ENCODE measurements around the gene MKX. TPM values are rescaled to one million over a fixed set of nuclear protein-coding genes. Genes with fewer than 3 reads are reported as not detected.

The MKX gene
- total RNA-seq, 1 donor: 6.5 TPM

- no peak overlapping the region for H3K4me3 ChIP-seq (ENCODE audit: insufficient read depth, low read length)
- H3K27me3 ChIP-seq (ENCODE audit: insufficient read depth, low read length): no peaks in the 10 kb centered on the region
- H3K27ac ChIP-seq (ENCODE audit: low read depth, low read length): no peak overlapping the region
Observed at GRCh38 chr10:27636816-27637215, 108.8 kb downstream of the MKX start.

GRCh38 chr10:27635699-27636270 lies 109.8 kb downstream of the MKX start:
- Histone ChIP-seq H3K4me3 (ENCODE audit: insufficient read depth, low read length) (no peak overlapping the region), H3K27ac (ENCODE audit: low read depth, low read length) (no peak overlapping the region), H3K4me2 (ENCODE audit: insufficient read depth, low read length) (no peak overlapping the region), H3K27me3 (ENCODE audit: insufficient read depth, low read length) (no peaks in the 10 kb centered on the region), H4K20me1 (ENCODE audit: insufficient read depth, low read length) (no peaks in the 10 kb centered on the region), H3K4me1 (ENCODE audit: insufficient read depth, low read length) (no peaks in the 10 kb centered on the region), H3K36me3 (ENCODE audit: insufficient read depth, low read length) (no peaks in the 10 kb centered on the region), H3K79me2 (ENCODE audit: insufficient read depth, low read length) (no peaks in the 10 kb centered on the region), H2AFZ (ENCODE audit: low read length) (no peak overlapping the region), H3K9me3 (ENCODE audit: low read depth, low read length) (no peaks in the 10 kb centered on the region)
- no peak for TF ChIP-seq CTCF (IDR thresholded peaks at IDR 0.05; ENCODE audit: extremely low read depth, low read depth, low read length)
- DNase-seq (ENCODE audit: insufficient read length, low spot score, missing footprints): no peak

More at GRCh38 chr10:27636816-27637215, 108.8 kb downstream of the MKX start:
- H3K79me2 ChIP-seq (ENCODE audit: insufficient read depth, low read length): no peaks in the 10 kb centered on the region
- no peak for DNase-seq (ENCODE audit: insufficient read length, low spot score, missing footprints)
- no peak overlapping the region for H3K4me2 ChIP-seq (ENCODE audit: insufficient read depth, low read length)
- H3K4me1 ChIP-seq (ENCODE audit: insufficient read depth, low read length): no peaks in the 10 kb centered on the region
- H3K9me3 ChIP-seq (ENCODE audit: low read depth, low read length): no peaks in the 10 kb centered on the region
- no peak overlapping the region for H2AFZ ChIP-seq (ENCODE audit: low read length)
- no peaks in the 10 kb centered on the region for H4K20me1 ChIP-seq (ENCODE audit: insufficient read depth, low read length)
- H3K36me3 ChIP-seq (ENCODE audit: insufficient read depth, low read length): no peaks in the 10 kb centered on the region
- TF ChIP-seq CTCF (IDR thresholded peaks at IDR 0.05; ENCODE audit: extremely low read depth, low read depth, low read length): no peak

GRCh38 chr10:27635290-27635689 lies 110.3 kb downstream of the MKX start:
- no peak overlapping the region for H3K4me2 ChIP-seq (ENCODE audit: insufficient read depth, low read length)
- TF ChIP-seq CTCF (IDR thresholded peaks at IDR 0.05; ENCODE audit: extremely low read depth, low read depth, low read length): no peak
- no peak overlapping the region for H2AFZ ChIP-seq (ENCODE audit: low read length)
- H3K36me3 ChIP-seq (ENCODE audit: insufficient read depth, low read length): no peaks in the 10 kb centered on the region
- DNase-seq (ENCODE audit: insufficient read length, low spot score, missing footprints): no peak
- H3K4me1 ChIP-seq (ENCODE audit: insufficient read depth, low read length): no peaks in the 10 kb centered on the region
- no peaks in the 10 kb centered on the region for H3K27me3 ChIP-seq (ENCODE audit: insufficient read depth, low read length)
- no peaks in the 10 kb centered on the region for H4K20me1 ChIP-seq (ENCODE audit: insufficient read depth, low read length)
- H3K9me3 ChIP-seq (ENCODE audit: low read depth, low read length): no peaks in the 10 kb centered on the region
- H3K79me2 ChIP-seq (ENCODE audit: insufficient read depth, low read length): no peaks in the 10 kb centered on the region
- no peak overlapping the region for H3K27ac ChIP-seq (ENCODE audit: low read depth, low read length)
- no peak overlapping the region for H3K4me3 ChIP-seq (ENCODE audit: insufficient read depth, low read length)

GRCh38 chr10:27628621-27629020 lies 117.0 kb downstream of the MKX start:
- Histone ChIP-seq H3K9me3 (ENCODE audit: low read depth, low read length) (no peaks in the 10 kb centered on the region), H4K20me1 (ENCODE audit: insufficient read depth, low read length) (no peaks in the 10 kb centered on the region), H3K4me1 (ENCODE audit: insufficient read depth, low read length) (peaks cover 12% of the 10 kb centered on the region), H3K36me3 (ENCODE audit: insufficient read depth, low read length) (no peaks in the 10 kb centered on the region), H3K79me2 (ENCODE audit: insufficient read depth, low read length) (no peaks in the 10 kb centered on the region), H3K4me3 (ENCODE audit: insufficient read depth, low read length) (no peak overlapping the region), H3K27me3 (ENCODE audit: insufficient read depth, low read length) (no peaks in the 10 kb centered on the region), H2AFZ (ENCODE audit: low read length) (no peak overlapping the region), H3K27ac (ENCODE audit: low read depth, low read length) (no peak overlapping the region), H3K4me2 (ENCODE audit: insufficient read depth, low read length) (no peak overlapping the region)
- TF ChIP-seq CTCF (IDR thresholded peaks at IDR 0.05; ENCODE audit: extremely low read depth, low read depth, low read length): no peak
- DNase-seq (ENCODE audit: insufficient read length, low spot score, missing footprints): no peak
